T-cell (primary cell): ENCODE results near the gene ZNF576. TPM values are rescaled to one million over a fixed set of nuclear protein-coding genes. Genes with fewer than 3 reads are reported as not detected.

Experiments
- ATAC-seq, 4 experiments: fragments of 200-7000 bp in 3 of 4; fragments of 150-1000 bp in 1 of 4; cut with Tn5 transposase; replicated peaks in 1 of 4; 1 replicate in 3 of 4; 2 replicates in 1 of 4; pipeline ENCODE4 v1.10.0; 2021; ENCODE audit warnings: moderate library complexity in 3 of 4, mild to moderate bottlenecking in 2 of 4, moderate number of reproducible peaks in 1 of 4
- CTCF ChIA-PET, 2 donors: fragments of 300-600 bp; sonication (Branson Sonifier 250); formaldehyde crosslinking; loops; one replicate each; lab custom pipeline; 2022; ENCODE audit warnings: antibody characterized with exemption in 2 of 2; lab: Charles Lee
- POLR2A ChIA-PET, 2 donors: fragments of 300-600 bp; sonication (Branson Sonifier 250); formaldehyde crosslinking; loops; one replicate each; lab custom pipeline; 2022; ENCODE audit warnings: antibody characterized with exemption in 2 of 2; lab: Charles Lee
- DNase-seq, 35 experiments: peaks; one replicate each; pipeline versions ENCODE4 v3.0.0 to v3.0.0-alpha.2; 2013 to 2023
- H3K27ac ChIP-seq: one replicate; pipeline ENCODE4 v1.5.1; 2013; ENCODE audit warnings: low read length
- H3K27me3 ChIP-seq, 2 experiments: replicated peaks in 1 of 2; 1 replicate in 1 of 2; 2 replicates in 1 of 2; pipeline versions ENCODE4 v1.6.1 to v1.7.0; 2013; ENCODE audit warnings: low read length in 1 of 2, mixed read lengths in 1 of 2; ENCODE audit not compliant: control insufficient read depth in 2 of 2, insufficient read depth in 2 of 2; ENCODE audit errors: extremely low read depth in 1 of 2
- H3K36me3 ChIP-seq, 2 donors: 1 replicate in 1 of 2; 2 replicates in 1 of 2; pipeline versions ENCODE4 v1.6.1 to v1.7.0; 2013; ENCODE audit warnings: low read length in 1 of 2; ENCODE audit not compliant: control insufficient read depth in 2 of 2, insufficient read depth in 1 of 2; ENCODE audit errors: extremely low read depth in 1 of 2
- H3K4me1 ChIP-seq, 2 experiments: 1 replicate in 1 of 2; 2 replicates in 1 of 2; pipeline versions ENCODE4 v1.6.1 to v1.7.0; 2013; ENCODE audit warnings: low read length in 2 of 2, mixed read lengths in 1 of 2; ENCODE audit not compliant: insufficient read depth in 2 of 2, control insufficient read depth in 1 of 2; ENCODE audit errors: extremely low read depth in 1 of 2
- H3K4me3 ChIP-seq, 2 donors: 1 replicate in 1 of 2; 2 replicates in 1 of 2; pipeline versions ENCODE4 v1.5.1 to v1.7.0; 2013; ENCODE audit warnings: mild to moderate bottlenecking in 2 of 2, low read length in 1 of 2, moderate library complexity in 1 of 2; ENCODE audit not compliant: control insufficient read depth in 1 of 2; ENCODE audit errors: extremely low read depth in 1 of 2
- H3K9me3 ChIP-seq: 2 replicates; pipeline ENCODE4 v1.7.0; 2013
- H3K27ac Mint-ChIP-seq, 2 donors: one replicate each; pipeline ENCODE4 v1.8.0; 2020 to 2021; ENCODE audit warnings: mild to moderate bottlenecking in 2 of 2, mixed read lengths in 2 of 2
- H3K27me3 Mint-ChIP-seq, 2 donors: one replicate each; pipeline ENCODE4 v1.8.0; 2021 to 2022; ENCODE audit warnings: mixed read lengths in 2 of 2
- H3K36me3 Mint-ChIP-seq: one replicate; pipeline ENCODE4 v1.8.0; 2021; ENCODE audit warnings: mixed read lengths
- H3K4me1 Mint-ChIP-seq, 3 donors: one replicate each; pipeline ENCODE4 v1.8.0; 2020 to 2022; ENCODE audit warnings: mixed read lengths in 3 of 3, mild to moderate bottlenecking in 1 of 3
- H3K4me3 Mint-ChIP-seq, 3 donors: one replicate each; pipeline ENCODE4 v1.8.0; 2020 to 2022; ENCODE audit warnings: mild to moderate bottlenecking in 3 of 3, mixed read lengths in 3 of 3, moderate library complexity in 3 of 3
- H3K9me3 Mint-ChIP-seq, 3 donors: one replicate each; pipeline ENCODE4 v1.8.0; 2020 to 2022; ENCODE audit warnings: mixed read lengths in 3 of 3
- WGBS: methylation state at CpG from one replicate; pipeline ENCODE4 v1.1.5; 2013; ENCODE audit warnings: missing lambda C conversion rate; ENCODE audit not compliant: insufficient coverage; 5-methylcytosine and 5-hydroxymethylcytosine counted together
- total RNA-seq, 35 experiments: library from RNA in 6 of 35; stranded (reverse) in 6 of 35; fragments of 120-200 nt in 1 of 35; gene quantifications; one replicate each; pipeline versions ENCODE4 v1.2.1 to v1.2.4 and lab custom pipeline; 2013 to 2026

ZNF576 gene
- total RNA-seq, 5 donors from 2014 or later (not counting 1 experiment from before 2014, with no cell fraction given), result 5.4 to 19.6 (median 16.9) TPM

- POLR2A ChIA-PET, result no interaction called here
Observed at GRCh38 chr19:43636121-43636683, 39.8 kb downstream of the ZNF576 start.

GRCh38 chr19:43638214-43638994, 42.0 kb downstream of the ZNF576 start:
- no peak overlapping the region for H3K27ac ChIP-seq
- ATAC-seq (no peak), DNase-seq (no peak)
- peaks cover 18 to 36% of the 10 kb centered on the region in 2 donors for H3K27me3 Mint-ChIP-seq
- ChIA-PET CTCF (no interaction called here), POLR2A (interaction anchor here in 1 of 2 donors (0.5 kb wide), 1 partner anchor 329 kb away, joined by 4 read pairs; no protein-coding TSS in a partner anchor)
- WGBS, result 95% methylated on average over 3 of the region's 13 CpGs
- no peaks in the 10 kb centered on the region for H3K36me3 ChIP-seq
- no peaks in the 10 kb centered on the region for H3K36me3 Mint-ChIP-seq
- H3K27ac Mint-ChIP-seq, result no peak overlapping the region
- peaks cover 6 to 68% of the 10 kb centered on the region in 2 experiments for H3K27me3 ChIP-seq
- H3K9me3 ChIP-seq, result no peaks in the 10 kb centered on the region
- H3K9me3 Mint-ChIP-seq, result no peaks in the 10 kb centered on the region
- peaks cover 9 to 20% of the 10 kb centered on the region in 2 experiments for H3K4me1 ChIP-seq
- H3K4me3 Mint-ChIP-seq, result peak overlapping the region; percentile 70 to 89 (median 80)
- no peak overlapping the region for H3K4me3 ChIP-seq
- H3K4me1 Mint-ChIP-seq, result peaks cover 9 to 22% (median 9%) of the 10 kb centered on the region in 3 donors

More at GRCh38 chr19:43636121-43636683, 39.8 kb downstream of the ZNF576 start:
- WGBS, result 84% methylated on average over 8 of the region's 14 CpGs
- no peak for ATAC-seq
- peaks cover 9 to 20% of the 10 kb centered on the region in 2 experiments for H3K4me1 ChIP-seq
- no peak overlapping the region for H3K4me3 ChIP-seq
- Mint-ChIP-seq H3K27ac (no peak overlapping the region), H3K9me3 (no peaks in the 10 kb centered on the region), H3K4me1 (peaks cover 9 to 16% (median 9%) of the 10 kb centered on the region in 3 donors), H3K36me3 (no peaks in the 10 kb centered on the region), H3K27me3 (peaks cover 14 to 39% of the 10 kb centered on the region in 2 donors), H3K4me3 (no peak overlapping the region)
- H3K36me3 ChIP-seq, result no peaks in the 10 kb centered on the region
- H3K27me3 ChIP-seq, result peaks cover 6 to 70% of the 10 kb centered on the region in 2 experiments
- no peak overlapping the region for H3K27ac ChIP-seq
- no peaks in the 10 kb centered on the region for H3K9me3 ChIP-seq
- no peak for DNase-seq
- CTCF ChIA-PET, result no interaction called here

- Mint-ChIP-seq H3K4me3 (peak overlapping the region; percentile 70 to 89 (median 80)), H3K27ac (no peak overlapping the region), H3K9me3 (no peaks in the 10 kb centered on the region), H3K4me1 (peaks cover 9 to 22% (median 9%) of the 10 kb centered on the region in 3 donors), H3K27me3 (peaks cover 18 to 36% of the 10 kb centered on the region in 2 donors), H3K36me3 (no peaks in the 10 kb centered on the region)
- ChIA-PET CTCF (no interaction called here), POLR2A (interaction anchor here in 1 of 2 donors (0.6 kb wide), 1 partner anchor 139 kb away, joined by 3 read pairs; no protein-coding TSS in a partner anchor)
- 28% methylated on average over 18 of the region's 18 CpGs for WGBS
- Histone ChIP-seq H3K27me3 (peaks cover 6 to 65% of the 10 kb centered on the region in 2 experiments), H3K4me1 (peaks cover 9 to 20% of the 10 kb centered on the region in 2 experiments), H3K27ac (no peak overlapping the region), H3K9me3 (no peaks in the 10 kb centered on the region), H3K4me3 (peak overlapping the region; percentile 1 to 12), H3K36me3 (no peaks in the 10 kb centered on the region)
- ATAC-seq, result no peak
- DNase-seq, result no peak
Observed at GRCh38 chr19:43638995-43639518, 42.7 kb downstream of the ZNF576 start.

GRCh38 chr19:43639519-43640423, 43.4 kb downstream of the ZNF576 start, which contains the start of gene CADM4:
Gene CADM4, minus strand, starts transcription at chr19:43639850. Its CDS starts 60 bp downstream, at chr19:43639790.
- POLR2A ChIA-PET, result interaction anchor here in 1 of 2 donors (0.6 kb wide), 1 partner anchor 140 kb away, joined by 3 read pairs; no protein-coding TSS in a partner anchor
- peak; percentile 86 to 92 (median 87) for ATAC-seq
- no peaks in the 10 kb centered on the region for H3K9me3 ChIP-seq
- Mint-ChIP-seq H3K27ac (no peak within 1 kb of the TSS), H3K4me1 (peaks cover 9 to 22% (median 9%) of the 10 kb centered on the region in 3 donors), H3K36me3 (no peaks in the 10 kb centered on the region), H3K9me3 (no peaks in the 10 kb centered on the region), H3K27me3 (peaks cover 18 to 36% of the 10 kb centered on the region in 2 donors), H3K4me3 (peak within 1 kb of the TSS; percentile 76 to 89 (median 80))
- CTCF ChIA-PET, result interaction anchor here in 1 of 2 donors (0.5 kb wide), 2 partner anchors 22 to 207 kb away, joined by 4 to 5 read pairs; no protein-coding TSS in a partner anchor
- H3K4me1 ChIP-seq, result peaks cover 9 to 18% of the 10 kb centered on the region in 2 experiments
- peaks cover 6 to 59% of the 10 kb centered on the region in 2 experiments for H3K27me3 ChIP-seq
- no peak within 1 kb of the TSS for H3K27ac ChIP-seq
- 3% methylated on average over 99 of the region's 110 CpGs for WGBS
- DNase-seq, result peak; percentile 20 to 69 (median 45)
- H3K36me3 ChIP-seq, result no peaks in the 10 kb centered on the region
- peak within 1 kb of the TSS; percentile 54 for H3K4me3 ChIP-seq

GRCh38 chr19:43640424-43640757, 44.0 kb downstream of the ZNF576 start:
- DNase-seq (no peak), ATAC-seq (no peak)
- WGBS, result 40% methylated on average over 1 of the region's 9 CpGs
- peaks cover 18 to 36% of the 10 kb centered on the region in 2 donors for H3K27me3 Mint-ChIP-seq
- no peak overlapping the region for H3K27ac Mint-ChIP-seq
- peak overlapping the region; percentile 76 to 79 (median 76) for H3K4me3 Mint-ChIP-seq
- H3K4me1 Mint-ChIP-seq, result peaks cover 9 to 22% (median 9%) of the 10 kb centered on the region in 3 donors
- no peaks in the 10 kb centered on the region for H3K36me3 ChIP-seq
- H3K9me3 Mint-ChIP-seq, result no peaks in the 10 kb centered on the region
- ChIA-PET CTCF (interaction anchor here in 1 of 2 donors (0.5 kb wide), 2 partner anchors 22 to 208 kb away, joined by 4 to 5 read pairs; no protein-coding TSS in a partner anchor), POLR2A (no interaction called here)
- H3K9me3 ChIP-seq, result no peaks in the 10 kb centered on the region
- H3K4me1 ChIP-seq, result peaks cover 9 to 15% of the 10 kb centered on the region in 2 experiments
- H3K36me3 Mint-ChIP-seq, result no peaks in the 10 kb centered on the region
- H3K27ac ChIP-seq, result no peak overlapping the region
- peak overlapping the region; percentile 54 for H3K4me3 ChIP-seq
- H3K27me3 ChIP-seq, result peaks cover 6 to 52% of the 10 kb centered on the region in 2 experiments
